CD4-positive, alpha-beta T cell treated with Interleukin-21 for 1 hour (primary cell): ENCODE results near the gene ZNF81.
"Not testable (repeated sequence)": the region's sequence is repeated elsewhere in the genome, so short reads cannot be mapped to it uniquely, and the experiment has no call there.

Experiments used
- DNase-seq: peaks from one replicate; pipeline ENCODE4 v3.0.0-alpha.2; 2020

Gene ZNF81

GRCh38 chrX:47846040-47846439 lies 9.3 kb downstream of the ZNF81 start:
- DNase-seq: no peak

GRCh38 chrX:47849778-47850177 lies 13.1 kb downstream of the ZNF81 start:
- no peak for DNase-seq

- not testable (repeated sequence) for DNase-seq
These were observed 13.7 kb downstream of the ZNF81 start for GRCh38 chrX:47850389-47850788.

GRCh38 chrX:47850901-47851300 lies 14.2 kb downstream of the ZNF81 start:
- DNase-seq: no peak

- peak; percentile 31 for DNase-seq
These were observed 17.8 kb downstream of the ZNF81 start for GRCh38 chrX:47854474-47854873.

- no peak for DNase-seq
These were observed 23.0 kb downstream of the ZNF81 start for GRCh38 chrX:47859686-47860085.

- DNase-seq: no peak
These were observed 26.0 kb downstream of the ZNF81 start for GRCh38 chrX:47862680-47863079.

- no peak for DNase-seq
These were observed 26.5 kb downstream of the ZNF81 start for GRCh38 chrX:47863187-47863586.

- no peak for DNase-seq
These were observed 27.6 kb downstream of the ZNF81 start for GRCh38 chrX:47864300-47864699.

- no peak for DNase-seq
These were observed 28.1 kb downstream of the ZNF81 start for GRCh38 chrX:47864785-47865184.

GRCh38 chrX:47873123-47873522 lies 36.4 kb downstream of the ZNF81 start:
- DNase-seq: no peak

GRCh38 chrX:47877327-47877726 lies 40.6 kb downstream of the ZNF81 start:
- DNase-seq: no peak

GRCh38 chrX:47878198-47878597 lies 41.5 kb downstream of the ZNF81 start:
- DNase-seq: no peak

GRCh38 chrX:47879463-47879862 lies 42.8 kb downstream of the ZNF81 start:
- no peak for DNase-seq

GRCh38 chrX:47880927-47881326 lies 44.2 kb downstream of the ZNF81 start:
- DNase-seq: no peak

- DNase-seq: no peak
These were observed 48.8 kb downstream of the ZNF81 start for GRCh38 chrX:47885501-47885900.

GRCh38 chrX:47898024-47898423 lies 61.3 kb downstream of the ZNF81 start:
- no peak for DNase-seq

- no peak for DNase-seq
These were observed 64.1 kb downstream of the ZNF81 start for GRCh38 chrX:47900833-47901232.

- DNase-seq: no peak
These were observed 65.5 kb downstream of the ZNF81 start for GRCh38 chrX:47902161-47902560.

GRCh38 chrX:47915886-47916493 lies 79.3 kb downstream of the ZNF81 start:
- no peak for DNase-seq

GRCh38 chrX:47918274-47918673 lies 81.6 kb downstream of the ZNF81 start:
- no peak for DNase-seq

- DNase-seq: no peak
These were observed 90.5 kb downstream of the ZNF81 start for GRCh38 chrX:47927212-47927611.

- DNase-seq: not testable (repeated sequence)
These were observed 95.3 kb downstream of the ZNF81 start for GRCh38 chrX:47931970-47932369.

- no peak for DNase-seq
These were observed 97.2 kb downstream of the ZNF81 start for GRCh38 chrX:47933946-47934345.

- DNase-seq: no peak
These were observed 99.7 kb downstream of the ZNF81 start for GRCh38 chrX:47936224-47936939.
